ENCODE results near the gene RARA.
"Not testable (repeated sequence)": the region's sequence is repeated elsewhere in the genome, so short reads cannot be mapped to it uniquely, and the experiment has no call there.

Gene RARA

DNA sequence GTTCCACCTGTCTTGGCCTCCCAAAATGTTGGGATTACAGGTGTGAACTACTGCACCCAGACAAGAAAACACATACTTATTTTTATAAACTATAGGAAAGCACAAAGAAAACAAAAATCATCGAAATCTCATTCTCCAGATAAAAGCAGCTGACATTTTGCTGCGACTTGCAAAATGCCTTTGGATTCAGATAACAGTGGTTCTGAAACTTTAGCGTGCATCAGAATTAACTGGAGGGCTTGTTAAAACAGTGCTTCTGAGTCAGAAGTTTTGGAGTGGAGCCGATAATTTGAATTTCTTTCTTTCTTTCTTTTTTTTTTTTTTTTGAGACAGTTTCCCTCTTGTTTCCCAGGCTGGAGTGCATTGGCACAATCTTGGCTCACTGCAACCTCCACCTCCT is 73.3 kb downstream of the RARA start:
- DNase-seq = no peak

GRCh38 chr17:40386555-40386954 is 77.6 kb downstream of the RARA start:
- not testable (repeated sequence) for DNase-seq

DNA sequence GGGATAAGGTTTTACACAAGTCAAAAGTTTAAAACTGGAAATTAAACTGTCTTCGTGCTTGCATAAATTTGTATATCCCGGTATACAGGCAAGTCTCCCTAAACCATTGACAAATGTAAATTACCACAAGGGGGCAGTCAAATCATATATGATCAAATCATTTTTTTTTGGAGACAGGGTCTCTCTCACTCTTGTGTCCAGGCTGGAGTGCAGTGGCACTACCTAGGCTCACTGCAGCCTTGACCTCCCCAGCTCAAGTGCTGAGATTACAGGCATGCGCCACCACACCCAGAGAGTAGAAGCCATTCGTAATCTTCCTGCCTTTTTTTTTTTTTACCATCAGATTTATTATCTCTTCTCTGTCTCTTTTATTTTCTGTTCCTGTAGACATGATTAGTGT is 90.2 kb downstream of the RARA start:
- DNase-seq = peak; percentile 72

DNA sequence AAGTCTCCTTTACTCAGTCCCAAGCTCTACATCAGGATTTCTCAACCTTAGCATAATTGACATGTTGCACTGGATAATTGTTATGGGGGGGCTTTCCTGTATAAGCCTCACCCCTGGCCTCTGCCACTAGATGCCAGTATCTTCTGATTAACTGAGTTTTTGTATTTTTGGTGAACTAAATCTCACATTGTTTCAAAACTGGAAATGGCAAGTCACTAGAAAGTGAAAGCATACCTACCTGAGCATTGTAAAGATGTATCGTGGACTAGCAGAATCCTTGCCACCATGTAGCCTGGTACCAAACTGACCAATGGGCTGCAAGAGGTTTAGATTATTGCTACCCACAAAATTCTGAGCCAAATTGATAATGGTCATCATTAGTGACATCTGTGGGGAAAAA is 93.7 kb downstream of the RARA start:
- DNase-seq = no peak

DNA sequence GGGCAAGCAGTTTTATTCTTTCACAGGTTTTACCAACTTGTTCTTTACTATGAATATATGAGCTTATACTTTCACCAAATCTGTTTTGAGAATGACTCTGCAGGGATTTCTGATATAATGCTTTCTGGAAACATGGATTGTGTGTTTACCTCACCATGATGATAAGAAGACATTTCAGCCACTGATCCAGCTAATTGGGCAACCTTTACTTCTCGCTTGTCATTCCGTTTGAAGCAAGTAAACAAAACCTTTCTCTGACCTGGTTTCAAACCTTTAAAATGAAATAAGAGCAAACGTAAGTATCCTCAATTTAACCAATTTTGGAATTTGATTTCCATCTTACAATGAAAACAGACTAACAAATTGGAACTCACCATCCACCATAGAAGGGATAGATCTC is 95.0 kb downstream of the RARA start:
- DNase-seq = no peak
